Amniotic epithelial cell (primary cell): ENCODE data around the gene C1GALT1.
"Not testable (repeated sequence)": the region's sequence is repeated elsewhere in the genome, so short reads cannot be mapped to it uniquely, and the experiment has no call there.

Experiments
- DNase-seq: peaks from one replicate; pipeline ENCODE4 v3.0.0-alpha.2; 2010; ENCODE audit warnings: low read depth

C1GALT1 gene

GRCh38 chr7:7182156-7183060 is at the start of gene C1GALT1:
C1GALT1 (plus strand) TSS chr7:7182544; CDS start chr7:7234320, 51,776 bp downstream.
- DNase-seq = peak; percentile 96

GRCh38 chr7:7134046-7134445 is 48.3 kb upstream of the C1GALT1 start:
- no peak for DNase-seq

DNA sequence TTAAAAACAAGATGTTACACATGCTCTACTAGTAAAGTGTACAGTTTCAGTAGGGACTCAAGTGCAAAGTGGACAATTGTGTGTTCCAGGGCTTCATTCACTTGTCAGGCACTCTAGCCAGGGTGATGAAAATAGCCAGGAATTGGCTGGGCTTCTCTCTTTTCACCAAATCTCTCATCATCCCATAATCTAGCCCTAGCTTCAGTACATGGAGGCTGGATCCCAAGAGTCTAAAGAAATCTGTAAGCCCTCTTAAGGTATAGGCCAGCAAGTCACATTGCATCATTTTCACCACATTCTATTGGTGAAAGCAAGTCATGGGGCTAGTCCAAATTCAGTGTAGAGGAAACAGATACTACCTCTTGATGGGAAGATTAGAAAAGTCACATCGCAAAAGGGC is 47.3 kb upstream of the C1GALT1 start:
- DNase-seq = no peak

DNA sequence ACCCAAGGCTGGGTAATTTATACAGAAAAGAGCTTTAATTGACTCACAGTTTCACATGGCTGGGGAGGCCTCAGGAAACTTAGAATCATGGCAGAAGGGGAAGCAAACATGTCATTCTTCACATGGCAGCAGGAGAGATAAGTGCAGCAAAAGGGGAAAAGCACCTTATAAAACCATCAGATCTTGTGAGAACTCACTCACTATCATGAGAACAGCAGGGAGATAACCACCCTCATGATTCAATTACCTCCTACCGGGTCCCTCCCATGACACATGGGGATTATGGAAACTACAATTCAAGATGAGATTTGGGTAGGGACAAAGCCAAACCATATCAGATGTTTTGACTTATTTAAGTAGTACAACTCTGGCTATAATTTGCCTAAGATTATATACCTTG is 46.4 kb upstream of the C1GALT1 start:
- peak; percentile 22 for DNase-seq

- DNase-seq = peak; percentile 78
These were observed 45.6 kb upstream of the C1GALT1 start for GRCh38 chr7:7136466-7137381.

DNA sequence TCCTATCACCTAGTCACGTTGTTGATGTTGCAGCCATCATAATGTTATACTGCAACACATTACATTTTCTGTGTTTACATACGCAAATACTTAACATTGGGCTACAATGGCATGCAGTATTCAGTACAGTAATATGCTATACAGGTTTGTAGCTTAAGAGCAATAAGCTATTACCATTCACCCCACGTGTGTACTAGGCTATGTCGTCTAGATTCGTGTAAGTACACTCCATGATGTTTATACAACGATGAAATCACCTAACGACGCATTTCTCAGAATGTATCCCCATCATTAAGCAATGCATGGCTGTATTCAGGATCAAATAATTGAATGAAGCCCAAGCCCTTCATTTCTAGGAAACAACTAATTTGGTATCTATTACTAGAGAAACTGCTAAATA is 43.4 kb upstream of the C1GALT1 start:
- DNase-seq = no peak

DNA sequence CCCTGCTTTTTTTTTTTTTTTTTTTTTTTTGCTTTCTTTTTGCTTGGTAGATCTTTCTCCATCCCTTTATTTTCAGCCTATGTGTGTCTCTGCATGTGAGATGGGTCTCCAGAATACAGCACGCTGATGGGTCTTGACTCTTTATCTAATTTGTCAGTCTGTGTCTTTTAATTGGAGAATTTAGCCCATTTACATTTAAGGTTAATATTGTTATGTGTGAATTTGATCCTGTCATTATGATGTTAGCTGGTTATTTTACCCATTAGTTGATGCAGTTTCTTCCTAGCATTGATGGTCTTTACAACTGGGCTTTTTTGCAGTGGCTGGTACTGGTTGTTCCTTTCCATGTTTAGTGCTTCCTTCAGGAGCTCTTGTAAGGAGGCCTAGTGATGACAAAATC is 38.9 kb upstream of the C1GALT1 start:
- not testable (repeated sequence) for DNase-seq

DNA sequence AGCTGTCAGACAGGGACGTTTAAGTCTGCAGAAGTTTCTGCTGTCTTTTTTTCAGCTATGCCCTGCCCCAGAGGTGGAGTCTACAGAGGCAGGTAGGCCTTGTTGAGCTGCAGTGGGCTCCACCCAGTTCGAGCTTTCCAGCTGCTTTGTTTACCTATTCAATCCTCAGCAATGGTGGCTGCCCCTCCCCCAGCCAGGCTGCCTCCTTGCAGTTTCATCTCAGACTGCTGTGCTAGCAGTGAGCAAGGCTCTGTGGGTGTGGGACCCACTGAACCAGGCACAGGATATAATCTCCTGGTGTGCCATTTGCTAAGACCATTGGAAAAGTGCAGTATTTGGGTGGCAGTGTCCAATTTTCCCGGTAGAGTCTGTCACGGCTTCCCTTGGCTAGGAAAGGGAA is 37.2 kb upstream of the C1GALT1 start:
- DNase-seq = not testable (repeated sequence)

GRCh38 chr7:7146837-7147236 is 35.5 kb upstream of the C1GALT1 start:
- no peak for DNase-seq

DNA sequence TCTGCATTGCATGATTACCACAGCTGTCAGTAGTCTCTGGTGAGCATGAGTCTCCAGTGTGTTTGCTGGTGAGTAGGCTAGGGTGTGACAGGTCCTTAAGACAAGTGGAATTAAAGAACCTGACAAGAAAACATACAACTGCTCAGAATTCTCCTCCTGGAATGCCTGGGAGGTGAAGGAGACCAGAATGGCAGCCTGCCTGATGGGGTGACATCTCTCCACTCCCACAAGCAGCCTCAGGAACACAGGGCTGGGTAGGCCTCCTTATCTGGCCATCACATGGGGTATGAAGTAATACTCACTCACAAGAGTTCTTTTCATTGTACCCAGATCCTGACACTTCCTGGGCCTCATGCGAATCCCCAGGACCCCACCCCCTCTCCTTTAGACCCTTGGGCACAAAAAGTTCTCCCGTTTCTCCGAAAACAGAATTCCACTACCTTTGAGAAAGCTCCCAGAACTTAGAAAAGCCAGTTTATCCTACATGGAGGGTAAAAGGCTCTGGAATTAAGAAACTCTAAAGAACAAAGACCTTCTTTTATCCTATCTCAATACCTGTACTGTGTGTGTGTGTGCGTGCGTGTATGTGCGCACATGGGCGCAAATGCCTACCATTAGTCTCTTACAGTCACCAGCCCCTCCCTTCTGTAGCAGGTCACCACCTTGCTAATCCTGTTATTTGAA is 33.4 kb upstream of the C1GALT1 start:
- peak; percentile 79 for DNase-seq

DNA sequence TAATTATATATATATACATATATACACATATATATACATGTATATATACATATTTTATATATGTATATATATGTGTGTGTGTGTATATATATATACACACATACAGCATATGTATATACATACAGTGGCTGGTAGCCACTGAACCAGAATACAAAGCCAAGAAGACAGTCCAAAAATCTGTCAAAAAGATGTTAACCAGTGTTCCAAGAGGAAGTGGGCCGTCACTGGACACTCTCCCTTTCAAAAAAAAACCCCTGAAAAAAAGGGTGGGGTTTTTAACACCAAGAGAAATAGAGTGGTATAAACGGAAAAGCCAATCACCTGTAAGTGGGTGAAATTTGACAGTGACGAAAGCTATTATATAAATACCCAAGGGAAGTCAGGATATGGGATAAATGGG is 31.1 kb upstream of the C1GALT1 start:
- DNase-seq = peak; percentile 25

DNA sequence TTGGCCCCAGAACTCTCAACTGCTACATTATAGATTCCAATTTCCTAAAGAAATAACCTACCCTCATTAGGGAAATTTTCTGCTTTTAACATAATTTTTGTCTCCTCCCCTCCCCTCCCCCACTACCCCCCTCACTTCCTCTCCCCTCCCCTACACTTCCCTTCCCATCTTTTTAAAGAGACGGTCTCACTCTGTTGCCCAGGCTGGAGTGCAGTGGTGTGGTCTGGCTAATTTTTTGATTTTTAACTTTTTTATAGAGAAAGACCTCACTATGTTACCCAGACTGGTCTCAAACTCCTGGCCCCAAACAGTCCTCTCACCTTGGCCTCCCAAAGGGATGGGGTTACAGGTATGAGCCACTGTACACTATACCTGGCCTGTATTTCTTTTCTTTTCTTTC is 30.5 kb upstream of the C1GALT1 start:
- no peak for DNase-seq

- DNase-seq = no peak
These were observed 30.0 kb upstream of the C1GALT1 start for GRCh38 chr7:7152315-7152714.

DNA sequence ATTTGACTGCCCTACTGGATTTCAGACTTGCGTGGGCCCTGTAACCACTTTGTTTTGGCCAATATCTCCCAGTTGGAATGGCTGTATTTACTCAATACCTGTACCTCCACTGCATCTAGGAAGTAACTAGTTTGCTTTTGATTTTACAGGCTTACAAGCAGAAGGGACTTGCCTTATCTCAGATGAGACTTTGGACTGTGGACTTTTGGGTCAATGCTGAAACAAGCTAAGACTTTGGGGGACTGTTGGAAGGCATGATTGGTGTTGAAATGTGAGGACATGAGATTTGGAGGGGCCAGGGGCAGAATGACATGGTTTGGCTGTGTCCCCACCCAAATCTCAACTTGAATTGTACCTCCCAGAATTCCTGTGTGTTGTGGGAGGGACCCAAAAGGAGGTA is 28.0 kb upstream of the C1GALT1 start:
- DNase-seq = not testable (repeated sequence)

GRCh38 chr7:7156663-7157062 is 25.7 kb upstream of the C1GALT1 start:
- DNase-seq = no peak

GRCh38 chr7:7157177-7157886 is 25.0 kb upstream of the C1GALT1 start:
- DNase-seq = peak; percentile 77

GRCh38 chr7:7157887-7158271 is 24.5 kb upstream of the C1GALT1 start:
- peak; percentile 79 for DNase-seq

- no peak for DNase-seq
These were observed 23.2 kb upstream of the C1GALT1 start for GRCh38 chr7:7159063-7159658.

DNA sequence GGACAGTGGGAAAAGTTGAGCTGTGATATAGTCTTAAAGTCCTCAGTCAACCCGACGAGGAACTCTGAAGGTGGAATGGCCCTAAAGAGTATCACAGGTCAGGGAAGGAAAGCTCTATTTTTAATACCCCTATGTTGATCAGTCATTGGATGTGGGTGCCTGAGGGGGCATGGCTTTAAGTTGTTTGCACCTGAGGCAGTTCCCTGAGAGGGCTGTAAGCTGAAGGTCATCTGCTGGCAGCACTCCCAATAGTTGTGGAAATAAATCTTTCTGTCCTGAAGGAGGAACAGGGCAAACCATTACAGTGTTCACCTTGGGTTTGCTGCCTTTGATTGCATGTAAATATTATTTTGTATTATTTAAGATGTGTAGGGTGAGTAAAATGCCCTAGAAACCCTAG is 17.8 kb upstream of the C1GALT1 start:
- no peak for DNase-seq

DNA sequence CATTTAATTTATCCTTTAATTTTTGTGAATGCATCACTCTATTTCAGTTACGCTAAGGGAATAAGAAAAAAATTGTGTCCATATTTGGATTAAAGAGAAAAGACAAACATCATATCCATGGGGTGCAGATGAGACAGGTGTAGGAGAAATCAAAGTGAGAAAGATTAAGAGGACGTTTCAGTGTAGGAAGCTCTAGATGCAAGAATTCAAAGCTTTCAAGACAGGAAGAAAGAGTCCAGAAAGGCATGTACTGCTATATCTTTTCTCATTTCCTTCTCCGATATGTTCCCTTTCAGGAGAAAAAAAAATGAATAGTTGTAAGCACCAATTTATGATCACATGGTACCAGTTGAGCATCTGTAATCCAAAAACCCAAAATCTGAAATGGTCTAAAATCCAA is 17.0 kb upstream of the C1GALT1 start:
- no peak for DNase-seq

DNA sequence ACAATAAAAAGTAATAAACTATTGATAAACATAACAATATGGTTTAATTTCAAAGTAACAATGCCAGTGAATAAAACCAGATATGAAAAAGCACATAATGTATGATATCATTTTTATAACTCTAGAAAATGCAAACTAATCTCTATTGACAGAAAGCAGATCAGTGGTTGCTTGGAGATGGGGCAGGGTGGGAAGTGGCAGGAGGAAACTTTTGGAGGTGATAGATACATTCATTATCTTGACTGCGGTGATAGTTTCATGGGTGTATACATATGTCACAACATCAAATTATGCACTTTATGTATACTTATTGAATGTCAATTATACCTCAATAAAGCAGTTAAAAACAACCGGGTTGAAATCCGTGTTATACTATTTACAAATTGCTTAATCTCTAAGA is 16.0 kb upstream of the C1GALT1 start:
- DNase-seq = no peak
